Activated T-helper 17 cell treated with anti-CD3 and anti-CD28 coated beads, Interleukin-2, amount 50 U/mL, for 72 hours (primary cell): Measurements from ENCODE around the gene CD79A. TPM values are rescaled to one million over a fixed set of nuclear protein-coding genes. Genes with fewer than 3 reads are reported as not detected.
A peak's percentile ranks its signal among the peaks of the same experiment; 100 is the strongest.
"Not testable (repeated sequence)": the region's sequence is repeated elsewhere in the genome, so short reads cannot be mapped to it uniquely, and the experiment has no call there.

Source experiments
- ATAC-seq: fragments of 150-1000 bp; cut with Tn5 transposase; replicated peaks from 2 replicates; pipeline ENCODE4 v1.10.0; 2021; ENCODE audit warnings: mild to moderate bottlenecking, moderate library complexity
- H3K27ac Mint-ChIP-seq: one replicate; pipeline ENCODE4 v1.8.0; 2022; ENCODE audit warnings: mixed read lengths
- H3K27me3 Mint-ChIP-seq: one replicate; pipeline ENCODE4 v1.8.0; 2022; ENCODE audit warnings: mixed read lengths
- H3K36me3 Mint-ChIP-seq: one replicate; pipeline ENCODE4 v1.8.0; 2022; ENCODE audit warnings: low read depth, mild to moderate bottlenecking, mixed read lengths
- H3K4me1 Mint-ChIP-seq: one replicate; pipeline ENCODE4 v1.8.0; 2022; ENCODE audit warnings: mixed read lengths
- H3K4me3 Mint-ChIP-seq: one replicate; pipeline ENCODE4 v1.8.0; 2022; ENCODE audit warnings: mild to moderate bottlenecking, mixed read lengths
- H3K9me3 Mint-ChIP-seq: one replicate; pipeline ENCODE4 v1.8.0; 2022; ENCODE audit warnings: mixed read lengths
- total RNA-seq, 2 donors: library from RNA; stranded (reverse); gene quantifications; one replicate each; pipeline ENCODE4 v1.2.3, GENCODE V29; 2022

CD79A gene
- total RNA-seq, 2 donors from 2014 or later: 0.22 to 0.98 TPM

GRCh38 chr19:41871573-41872383, 5.3 kb upstream of the CD79A start:
- ATAC-seq: peak; percentile 84
- peaks cover 43% of the 10 kb centered on the region for H3K4me1 Mint-ChIP-seq
- no peaks in the 10 kb centered on the region for H3K27me3 Mint-ChIP-seq
- H3K4me3 Mint-ChIP-seq: peak overlapping the region; percentile 84
- no peaks in the 10 kb centered on the region for H3K9me3 Mint-ChIP-seq
- H3K27ac Mint-ChIP-seq: peak overlapping the region; percentile 98
- peaks cover 66% of the 10 kb centered on the region for H3K36me3 Mint-ChIP-seq

GRCh38 chr19:41872384-41872774, 4.7 kb upstream of the CD79A start:
- no peaks in the 10 kb centered on the region for H3K9me3 Mint-ChIP-seq
- peaks cover 60% of the 10 kb centered on the region for H3K36me3 Mint-ChIP-seq
- no peak for ATAC-seq
- H3K27ac Mint-ChIP-seq: no peak overlapping the region
- no peaks in the 10 kb centered on the region for H3K27me3 Mint-ChIP-seq
- H3K4me1 Mint-ChIP-seq: peaks cover 45% of the 10 kb centered on the region
- peak overlapping the region; percentile 84 for H3K4me3 Mint-ChIP-seq

GRCh38 chr19:41872775-41873647, 4.1 kb upstream of the CD79A start:
- Mint-ChIP-seq H3K27me3 (no peaks in the 10 kb centered on the region), H3K4me1 (peaks cover 43% of the 10 kb centered on the region)

GRCh38 chr19:41875973-41876372, 1.1 kb upstream of the CD79A start:
- not testable (repeated sequence) for ATAC-seq
- Mint-ChIP-seq H3K4me3 (peak overlapping the region; percentile 65), H3K4me1 (peaks cover 29% of the 10 kb centered on the region)

More at GRCh38 chr19:41872775-41873647, 4.1 kb upstream of the CD79A start:
- H3K27ac Mint-ChIP-seq: peak overlapping the region; percentile 63
- H3K36me3 Mint-ChIP-seq: peaks cover 53% of the 10 kb centered on the region
- no peaks in the 10 kb centered on the region for H3K9me3 Mint-ChIP-seq
- peak overlapping the region; percentile 84 for H3K4me3 Mint-ChIP-seq
- ATAC-seq: no peak

GRCh38 chr19:41877916-41878905, 1.1 kb downstream of the CD79A start:
- Mint-ChIP-seq H3K9me3 (no peaks in the 10 kb centered on the region), H3K27me3 (no peaks in the 10 kb centered on the region), H3K4me3 (no peak overlapping the region), H3K4me1 (peaks cover 23% of the 10 kb centered on the region), H3K27ac (peak overlapping the region; percentile 29), H3K36me3 (peaks cover 11% of the 10 kb centered on the region)
- ATAC-seq: no peak

More at GRCh38 chr19:41875973-41876372, 1.1 kb upstream of the CD79A start:
- peak overlapping the region; percentile 83 for H3K27ac Mint-ChIP-seq
- H3K9me3 Mint-ChIP-seq, H3K27me3 Mint-ChIP-seq: not testable (repeated sequence)
- peaks cover 24% of the 10 kb centered on the region for H3K36me3 Mint-ChIP-seq

- ATAC-seq: no peak
- H3K36me3 Mint-ChIP-seq: peaks cover 17% of the 10 kb centered on the region
- H3K4me3 Mint-ChIP-seq: no peak overlapping the region
- H3K27me3 Mint-ChIP-seq: no peaks in the 10 kb centered on the region
- peak overlapping the region; percentile 29 for H3K27ac Mint-ChIP-seq
- peaks cover 20% of the 10 kb centered on the region for H3K4me1 Mint-ChIP-seq
- H3K9me3 Mint-ChIP-seq: no peaks in the 10 kb centered on the region
Observed at GRCh38 chr19:41879080-41879479, 2.0 kb downstream of the CD79A start.

- no peaks in the 10 kb centered on the region for H3K27me3 Mint-ChIP-seq
- peak overlapping the region; percentile 29 for H3K27ac Mint-ChIP-seq
- no peak overlapping the region for H3K4me3 Mint-ChIP-seq
- H3K4me1 Mint-ChIP-seq: peaks cover 20% of the 10 kb centered on the region
- H3K9me3 Mint-ChIP-seq: no peaks in the 10 kb centered on the region
- ATAC-seq: no peak
- peaks cover 24% of the 10 kb centered on the region for H3K36me3 Mint-ChIP-seq
Observed at GRCh38 chr19:41879670-41880328, 2.7 kb downstream of the CD79A start.

- H3K27ac Mint-ChIP-seq: no peak overlapping the region
- H3K4me3 Mint-ChIP-seq: no peak overlapping the region
- H3K4me1 Mint-ChIP-seq: peaks cover 25% of the 10 kb centered on the region
- H3K27me3 Mint-ChIP-seq: no peaks in the 10 kb centered on the region
- ATAC-seq: no peak
- H3K9me3 Mint-ChIP-seq: no peaks in the 10 kb centered on the region
- peaks cover 29% of the 10 kb centered on the region for H3K36me3 Mint-ChIP-seq
Observed at GRCh38 chr19:41880329-41880708, 3.2 kb downstream of the CD79A start.

GRCh38 chr19:41882568-41883462, 5.7 kb downstream of the CD79A start, which contains the start of gene ARHGEF1:
Gene ARHGEF1, plus strand, starts transcription at chr19:41883184. Its CDS starts 4,899 bp downstream, at chr19:41888083.
- Mint-ChIP-seq H3K27ac (peak within 1 kb of the TSS; percentile 84), H3K4me1 (peaks cover 29% of the 10 kb centered on the region), H3K4me3 (peak within 1 kb of the TSS; percentile 82), H3K9me3 (no peaks in the 10 kb centered on the region), H3K36me3 (peaks cover 52% of the 10 kb centered on the region), H3K27me3 (no peaks in the 10 kb centered on the region)
- ATAC-seq: no peak

- H3K27me3 Mint-ChIP-seq: no peaks in the 10 kb centered on the region
- H3K4me1 Mint-ChIP-seq: peaks cover 35% of the 10 kb centered on the region
- no peak for ATAC-seq
- peak overlapping the region; percentile 83 for H3K27ac Mint-ChIP-seq
- peak overlapping the region; percentile 80 for H3K4me3 Mint-ChIP-seq
- H3K9me3 Mint-ChIP-seq: no peaks in the 10 kb centered on the region
- peaks cover 58% of the 10 kb centered on the region for H3K36me3 Mint-ChIP-seq
Observed at GRCh38 chr19:41883463-41883820, 6.4 kb downstream of the CD79A start.

- ATAC-seq: peak; percentile 73
- H3K9me3 Mint-ChIP-seq: no peaks in the 10 kb centered on the region
- peaks cover 37% of the 10 kb centered on the region for H3K4me1 Mint-ChIP-seq
- peak overlapping the region; percentile 83 for H3K27ac Mint-ChIP-seq
- H3K4me3 Mint-ChIP-seq: peak overlapping the region; percentile 80
- H3K36me3 Mint-ChIP-seq: peaks cover 64% of the 10 kb centered on the region
- no peaks in the 10 kb centered on the region for H3K27me3 Mint-ChIP-seq
Observed at GRCh38 chr19:41883821-41884733, 7.0 kb downstream of the CD79A start.
